GM18870 (cell line): ENCODE results near the gene ZSWIM7.

ENCODE experiments used
- ATAC-seq: cut with Tn5 transposase; IDR thresholded peaks from one replicate; pipeline ENCODE4 v1.9.1; 2021; ENCODE audit warnings: moderate library complexity; ENCODE audit not compliant: unreplicated experiment

The ZSWIM7 gene

DNA sequence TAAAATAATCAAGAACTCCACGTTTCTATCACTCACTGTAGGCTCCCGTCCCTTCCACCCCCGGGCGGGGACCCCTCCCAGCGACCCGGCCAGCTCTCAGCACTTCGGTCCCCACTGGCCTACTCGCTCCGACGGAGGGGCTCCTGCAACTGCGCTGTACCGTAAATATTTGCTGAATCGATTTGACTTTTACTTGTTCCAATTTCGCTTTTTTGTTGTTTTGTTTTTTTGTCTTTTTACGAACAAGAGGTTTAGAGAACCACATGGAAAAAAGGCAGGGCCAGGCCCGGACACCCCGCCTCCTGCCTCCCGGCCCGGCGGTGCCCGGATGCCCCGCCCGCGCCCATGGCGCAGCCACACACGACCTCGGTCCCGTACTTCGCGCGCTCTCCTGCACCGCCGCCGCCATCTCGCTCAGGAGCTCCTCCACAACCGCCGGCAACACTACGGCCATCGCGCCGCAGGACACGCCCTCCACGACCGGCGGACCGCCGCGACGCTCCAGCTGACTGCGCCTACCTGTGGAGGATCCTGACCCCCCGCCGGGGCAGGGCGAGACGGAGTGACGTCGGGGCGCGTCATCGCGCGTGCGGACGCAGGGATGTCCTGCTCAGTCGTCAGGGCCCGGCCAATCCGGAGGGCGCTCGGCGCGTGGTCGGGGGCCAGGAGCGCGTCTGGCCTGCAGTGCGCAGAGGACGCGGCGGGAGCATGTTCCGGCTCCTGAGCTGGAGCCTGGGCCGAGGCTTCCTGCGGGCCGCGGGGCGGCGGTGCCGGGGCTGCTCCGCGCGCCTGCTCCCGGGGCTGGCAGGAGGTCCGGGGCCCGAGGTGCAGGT lies at the start of gene ZSWIM7, which contains the start of gene TTC19:
Gene ZSWIM7 (minus strand): TSS at position 564 of the 833 bp plus-strand sequence. CDS start 110 bp downstream, at position 454.
Gene TTC19 (plus strand): TSS at position 684 of the 833 bp plus-strand sequence. CDS start 25 bp downstream, at position 709.
- ATAC-seq: peak; percentile 89

- ATAC-seq: no peak
These were observed 49.4 kb upstream of the ZSWIM7 start for GRCh38 chr17:16048811-16049449.

DNA sequence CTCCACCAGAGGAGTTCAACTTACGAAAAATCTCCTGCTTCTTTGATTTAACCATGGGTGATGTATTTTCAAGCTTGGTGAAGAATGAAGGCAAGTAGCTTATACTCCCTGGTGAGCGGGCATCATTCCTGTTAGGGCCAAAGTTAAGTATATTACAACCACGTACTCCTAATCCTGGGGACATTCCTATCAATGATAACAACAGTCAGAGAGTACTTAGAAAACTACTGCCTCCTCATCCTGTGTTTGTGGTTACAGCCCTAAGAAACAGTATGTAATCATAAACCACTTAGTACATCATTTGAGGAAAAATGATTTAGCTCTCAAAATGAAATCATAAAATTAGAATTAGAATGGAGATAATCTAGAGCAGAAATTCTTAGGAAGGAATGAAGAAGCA lies 47.5 kb upstream of the ZSWIM7 start:
- no peak for ATAC-seq

GRCh38 chr17:16044487-16044886 lies 45.0 kb upstream of the ZSWIM7 start:
- no peak for ATAC-seq

DNA sequence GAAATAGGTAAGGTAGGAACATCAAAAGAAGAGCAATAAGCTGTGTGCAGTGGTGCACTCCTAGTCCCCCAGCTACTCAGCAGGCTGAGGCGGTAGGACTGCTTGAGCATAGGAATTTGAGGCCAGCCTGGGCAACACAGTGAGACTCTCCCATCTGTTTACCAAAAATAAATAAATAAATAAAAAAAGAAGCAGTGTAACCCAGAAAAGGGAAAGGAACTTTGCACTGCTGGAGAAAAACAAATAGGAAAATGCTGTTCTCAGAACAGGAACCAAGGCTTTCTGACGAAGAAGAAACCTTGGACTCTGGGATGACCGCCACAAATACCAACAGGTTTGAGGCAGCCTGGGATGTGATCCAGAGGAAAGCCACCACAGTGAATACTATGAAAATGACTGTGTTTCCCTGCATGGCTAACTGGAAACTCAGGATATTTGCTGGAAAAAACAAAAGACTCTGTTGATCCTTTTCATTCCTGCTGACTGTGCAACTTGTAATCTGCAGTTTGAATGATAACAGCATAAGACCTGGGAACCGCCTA lies 41.3 kb upstream of the ZSWIM7 start:
- ATAC-seq: no peak

- no peak for ATAC-seq
These were observed 38.1 kb upstream of the ZSWIM7 start for GRCh38 chr17:16037636-16038035.

GRCh38 chr17:16036261-16036660 lies 36.8 kb upstream of the ZSWIM7 start:
- no peak for ATAC-seq

GRCh38 chr17:16033729-16034349 lies 34.3 kb upstream of the ZSWIM7 start:
- ATAC-seq: no peak

GRCh38 chr17:16027708-16028584 lies 28.4 kb upstream of the ZSWIM7 start:
- ATAC-seq: peak; percentile 71

GRCh38 chr17:16026895-16027294 lies 27.4 kb upstream of the ZSWIM7 start:
- no peak for ATAC-seq

DNA sequence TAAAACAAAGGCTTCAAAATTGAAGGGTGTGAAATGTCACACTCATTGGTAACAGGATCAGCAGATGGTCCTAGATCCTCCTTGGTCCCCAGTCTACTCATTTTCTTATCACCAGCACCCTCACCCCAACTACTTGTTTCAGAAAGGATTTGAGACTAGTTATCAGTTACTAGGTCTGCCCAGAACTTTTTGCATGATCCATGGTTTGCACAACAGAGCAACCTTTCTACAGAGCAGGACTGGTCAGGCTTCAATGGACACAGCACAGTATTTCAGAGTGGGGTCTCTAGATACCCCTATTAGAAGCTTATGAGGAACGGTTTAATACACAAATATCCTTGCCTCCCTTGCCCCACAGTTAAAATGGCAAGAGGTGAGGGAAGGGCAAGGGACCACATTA lies 25.7 kb upstream of the ZSWIM7 start:
- no peak for ATAC-seq

GRCh38 chr17:16023881-16024280 lies 24.4 kb upstream of the ZSWIM7 start:
- no peak for ATAC-seq

GRCh38 chr17:16019347-16019746 lies 19.8 kb upstream of the ZSWIM7 start:
- no peak for ATAC-seq

DNA sequence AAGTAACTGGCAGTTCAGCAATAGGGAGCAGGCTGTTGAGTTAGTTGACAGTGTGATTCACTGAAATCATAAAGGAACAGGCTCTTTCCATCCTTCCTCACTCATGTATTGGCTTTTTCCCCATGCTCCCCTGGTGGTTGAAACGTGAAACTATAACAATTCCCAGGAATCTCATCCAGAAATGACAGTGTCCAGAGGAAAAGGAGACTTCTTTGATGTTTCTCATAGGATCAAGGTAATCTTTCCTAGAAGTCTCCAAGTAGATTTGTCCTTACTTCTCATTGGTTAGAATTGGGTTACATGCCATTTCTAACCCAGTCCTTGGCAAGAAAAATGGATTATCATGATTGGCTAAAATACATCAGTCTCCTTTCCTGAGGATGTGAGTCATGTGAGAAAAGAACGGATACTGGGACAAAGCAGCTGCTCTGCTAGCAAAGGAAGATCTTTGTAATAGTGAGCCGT lies 14.5 kb upstream of the ZSWIM7 start:
- ATAC-seq: no peak

GRCh38 chr17:16007439-16007838 lies 7.9 kb upstream of the ZSWIM7 start:
- ATAC-seq: no peak

- ATAC-seq: no peak
These were observed 6.1 kb upstream of the ZSWIM7 start for GRCh38 chr17:16005636-16006035.

GRCh38 chr17:16003841-16004240 lies 4.3 kb upstream of the ZSWIM7 start:
- ATAC-seq: no peak

DNA sequence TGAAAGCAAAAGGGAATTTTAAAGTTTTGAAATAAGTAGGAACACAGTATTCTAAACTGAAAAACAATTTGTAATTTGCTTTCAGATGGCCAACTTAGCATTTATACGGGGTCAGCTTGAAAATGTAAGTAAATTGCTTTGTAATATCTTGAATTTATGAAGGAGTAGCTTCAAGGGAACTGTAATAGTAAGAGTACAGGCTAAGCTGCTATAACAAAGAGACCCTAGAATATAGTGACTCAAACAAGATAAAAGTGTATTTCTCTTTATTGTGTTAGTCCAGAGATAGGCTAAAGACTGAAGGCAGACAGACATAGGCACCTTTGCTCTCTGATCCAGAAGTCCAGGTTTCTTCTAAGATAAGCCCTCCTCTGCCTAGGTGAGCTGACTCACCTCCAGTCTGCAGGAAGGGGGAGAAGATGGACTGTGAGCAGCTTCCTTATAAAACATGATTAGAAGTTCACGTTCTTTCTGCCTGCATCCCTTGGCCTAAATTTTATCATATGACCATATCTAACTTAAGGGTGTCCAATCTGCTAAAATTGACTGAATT lies 3.3 kb upstream of the ZSWIM7 start:
- no peak for ATAC-seq

DNA sequence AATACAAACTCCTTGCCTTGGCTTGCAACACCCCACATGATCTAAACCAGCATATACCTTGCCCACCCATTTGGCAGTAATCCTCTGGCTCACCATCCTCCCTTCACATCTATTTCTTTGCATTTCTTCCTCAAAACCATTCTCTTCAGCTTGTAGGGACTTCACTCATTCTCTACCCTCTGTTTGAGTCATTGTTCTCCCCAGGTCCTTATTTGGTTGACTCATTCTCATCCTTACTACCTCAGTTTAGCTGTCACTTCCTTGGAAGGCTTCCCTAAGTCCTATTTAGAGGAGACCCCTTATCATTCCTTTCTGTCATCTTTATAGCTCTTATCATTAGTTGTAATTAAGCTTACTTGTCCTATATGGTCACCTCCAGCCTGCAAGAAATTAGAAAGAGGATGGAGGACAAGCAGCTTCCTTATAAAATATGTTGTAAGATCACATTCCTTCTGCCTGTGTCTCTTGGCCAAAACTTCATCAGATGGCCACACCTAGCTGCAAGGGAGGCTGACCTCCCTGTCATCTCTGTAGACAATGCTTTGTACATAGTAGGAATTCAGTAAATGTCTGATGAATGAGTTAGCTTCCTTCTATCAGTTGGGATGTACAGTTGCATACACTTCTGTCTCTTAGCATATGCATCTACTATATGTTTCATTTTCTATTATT lies 1.9 kb upstream of the ZSWIM7 start:
- no peak for ATAC-seq
